Lung microvascular endothelial cell (primary cell): Measurements from ENCODE around the gene TATDN3. TPM values are rescaled to one million over a fixed set of nuclear protein-coding genes. Genes with fewer than 3 reads are reported as not detected.
"Not testable (repeated sequence)": the region's sequence is repeated elsewhere in the genome, so short reads cannot be mapped to it uniquely, and the experiment has no call there.

ENCODE experiments used
- DNase-seq, 2 donors: peaks; one replicate each; pipeline versions ENCODE4 v3.0.0 to v3.0.0-alpha.2; 2010; ENCODE audit warnings: low read depth in 2 of 2
- total RNA-seq: library from RNA; depleted of rRNA; stranded (reverse); fragments of >200 nt; gene quantifications from 2 replicates; pipeline ENCODE4 v1.2.1, GENCODE V29; 2014

Gene TATDN3
- total RNA-seq, 1 donor from 2014 or later, result 8.3 TPM

GRCh38 chr1:212827831-212828278 lies 36.2 kb downstream of the TATDN3 start:
- DNase-seq, result no peak

- no peak for DNase-seq
Observed at GRCh38 chr1:212828395-212828794, 36.7 kb downstream of the TATDN3 start.

DNA sequence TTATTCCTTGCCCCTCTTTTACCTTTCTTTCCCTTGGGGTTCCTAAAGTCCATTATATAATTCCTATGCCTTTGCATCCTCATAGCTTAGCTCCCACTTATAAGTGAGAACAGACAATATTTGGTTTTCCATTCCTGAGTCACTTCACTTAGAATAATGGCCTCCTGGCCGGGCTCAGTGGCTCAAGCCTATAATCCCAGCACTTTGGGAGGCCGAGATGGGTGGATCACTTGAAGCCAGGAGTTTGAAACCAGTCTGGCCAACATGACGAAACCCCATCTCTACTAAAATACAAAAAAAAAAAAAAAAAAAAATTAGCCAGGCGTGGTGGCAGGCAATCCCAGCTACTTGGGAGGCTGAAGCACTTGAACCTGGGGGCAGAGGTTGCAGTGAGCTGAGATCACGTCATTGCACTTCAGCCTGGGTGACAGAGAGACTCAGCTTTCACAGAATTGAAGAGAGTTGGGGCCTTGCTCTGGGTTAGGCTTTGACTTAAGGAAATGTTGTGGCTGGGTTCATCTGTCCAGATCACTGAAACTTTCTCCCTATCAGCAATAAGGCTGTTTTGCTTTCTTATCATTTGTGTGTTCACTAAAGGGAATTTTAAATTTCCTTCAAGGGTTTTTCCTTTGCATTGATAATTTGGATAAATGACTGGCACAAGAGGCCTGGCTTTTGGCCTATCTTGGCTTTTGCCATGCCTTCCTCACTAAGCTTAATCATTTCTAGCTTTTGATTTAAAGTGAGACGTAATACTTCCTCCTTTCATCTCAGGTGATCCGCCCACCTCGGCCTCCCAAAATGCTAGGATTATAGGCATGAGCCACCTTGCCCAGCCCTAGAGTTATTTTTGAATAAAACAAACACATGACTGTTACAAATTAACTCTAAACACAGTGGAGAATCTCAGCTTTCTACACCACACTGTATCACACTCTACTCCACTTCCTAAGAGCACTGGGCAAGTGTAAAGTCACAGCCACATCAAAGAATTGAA lies 41.8 kb downstream of the TATDN3 start:
- DNase-seq, result not testable (repeated sequence)

GRCh38 chr1:212838145-212838544 lies 46.5 kb downstream of the TATDN3 start:
- DNase-seq, result no peak

DNA sequence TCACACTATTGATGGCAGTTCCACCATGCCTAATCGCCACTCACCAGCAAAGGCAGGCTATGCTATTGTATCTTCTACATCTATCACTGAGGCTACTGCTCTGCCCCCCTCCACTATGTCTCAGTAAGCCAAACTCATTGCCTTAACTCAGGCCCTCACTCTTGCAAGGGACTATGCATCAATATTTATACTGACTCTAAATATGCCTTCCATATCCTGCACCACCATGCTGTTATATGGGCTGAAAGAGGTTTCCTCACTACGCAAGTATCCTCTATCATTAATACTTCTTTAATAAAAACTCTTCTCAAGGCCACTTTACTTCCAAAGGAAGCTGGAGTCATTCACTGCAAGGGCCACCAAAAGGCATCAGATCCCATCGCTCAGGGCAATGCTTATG lies 52.8 kb downstream of the TATDN3 start:
- not testable (repeated sequence) for DNase-seq

DNA sequence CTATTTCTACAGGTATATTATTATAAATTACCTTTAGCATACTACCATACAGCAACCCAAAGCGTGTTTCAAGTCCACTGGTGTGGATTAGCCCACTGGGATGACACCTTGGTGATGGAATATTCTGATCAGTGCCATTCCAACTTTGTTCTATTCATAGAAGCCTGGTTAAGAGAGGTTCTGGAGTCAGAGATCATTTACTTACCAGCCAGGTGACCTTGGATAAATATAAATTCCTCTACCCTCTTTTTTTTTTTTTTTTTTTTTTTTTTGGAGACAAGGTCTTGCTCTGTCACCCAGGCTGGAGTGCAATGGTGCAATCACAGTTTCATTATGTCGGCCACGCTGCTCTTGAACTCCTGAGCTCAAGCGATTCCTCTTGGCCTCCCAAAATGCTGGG lies 55.9 kb downstream of the TATDN3 start, which contains the start of gene SPATA45:
Gene SPATA45, minus strand, starts transcription at position 101 of the 400 bp plus-strand sequence. CDS start 11,500 bp downstream, outside the sequence.
- no peak for DNase-seq

GRCh38 chr1:212852105-212852688 lies 60.5 kb downstream of the TATDN3 start:
- DNase-seq, result no peak

GRCh38 chr1:212853658-212854057 lies 62.0 kb downstream of the TATDN3 start:
- DNase-seq, result no peak

- no peak for DNase-seq
Observed at GRCh38 chr1:212856755-212857154, 65.1 kb downstream of the TATDN3 start.

DNA sequence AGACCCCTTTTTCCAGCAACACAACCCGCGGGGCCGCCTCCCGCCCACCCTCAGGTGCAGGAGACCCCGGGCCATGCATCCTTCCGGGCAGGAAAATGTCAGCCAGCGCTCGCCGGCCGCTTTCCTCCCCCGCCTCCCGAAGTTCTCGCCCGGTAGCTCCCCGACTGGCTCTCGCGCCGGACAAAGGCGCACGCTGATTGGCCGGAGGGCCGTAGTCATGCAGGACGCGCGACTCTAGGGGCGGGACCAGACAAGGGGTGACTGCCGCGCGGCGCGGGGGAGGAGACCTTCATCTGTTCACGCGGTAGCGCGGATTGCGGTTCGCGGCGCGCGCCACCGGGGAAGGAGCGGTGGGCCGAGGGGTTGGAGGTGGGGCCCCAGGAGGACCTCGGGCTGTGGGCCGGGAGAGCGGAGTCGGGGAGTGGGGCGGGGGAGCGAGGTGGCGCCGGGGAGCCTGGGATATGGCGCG lies 66.3 kb downstream of the TATDN3 start, which contains the start of gene FLVCR1:
Gene FLVCR1, plus strand, starts transcription at position 284 of the 469 bp plus-strand sequence. Its CDS starts 178 bp downstream, at position 462.
- peak; percentile 96 to 97 for DNase-seq

DNA sequence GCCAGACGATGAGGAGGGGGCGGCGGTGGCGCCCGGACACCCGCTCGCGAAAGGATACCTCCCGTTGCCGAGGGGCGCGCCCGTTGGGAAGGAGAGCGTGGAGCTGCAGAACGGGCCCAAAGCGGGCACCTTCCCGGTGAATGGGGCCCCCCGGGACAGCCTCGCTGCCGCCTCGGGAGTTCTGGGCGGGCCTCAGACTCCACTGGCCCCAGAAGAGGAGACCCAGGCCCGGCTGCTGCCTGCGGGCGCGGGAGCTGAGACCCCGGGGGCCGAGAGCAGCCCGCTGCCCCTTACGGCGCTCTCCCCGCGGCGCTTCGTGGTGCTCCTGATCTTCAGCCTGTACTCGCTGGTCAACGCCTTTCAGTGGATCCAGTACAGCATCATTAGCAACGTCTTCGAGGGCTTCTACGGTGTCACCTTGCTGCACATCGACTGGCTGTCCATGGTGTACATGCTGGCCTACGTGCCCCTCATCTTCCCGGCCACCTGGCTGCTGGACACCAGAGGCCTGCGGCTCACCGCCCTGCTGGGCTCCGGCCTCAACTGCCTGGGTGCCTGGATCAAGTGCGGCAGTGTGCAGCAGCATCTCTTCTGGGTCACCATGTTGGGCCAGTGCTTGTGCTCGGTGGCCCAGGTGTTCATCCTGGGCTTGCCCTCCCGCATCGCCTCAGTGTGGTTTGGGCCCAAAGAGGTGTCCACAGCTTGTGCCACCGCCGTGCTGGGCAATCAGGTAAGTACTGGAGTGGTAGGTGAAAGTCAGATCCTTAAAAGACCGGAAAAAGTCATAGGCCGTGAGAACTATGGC lies 67.0 kb downstream of the TATDN3 start:
- DNase-seq, result peak; percentile 22 to 45

DNA sequence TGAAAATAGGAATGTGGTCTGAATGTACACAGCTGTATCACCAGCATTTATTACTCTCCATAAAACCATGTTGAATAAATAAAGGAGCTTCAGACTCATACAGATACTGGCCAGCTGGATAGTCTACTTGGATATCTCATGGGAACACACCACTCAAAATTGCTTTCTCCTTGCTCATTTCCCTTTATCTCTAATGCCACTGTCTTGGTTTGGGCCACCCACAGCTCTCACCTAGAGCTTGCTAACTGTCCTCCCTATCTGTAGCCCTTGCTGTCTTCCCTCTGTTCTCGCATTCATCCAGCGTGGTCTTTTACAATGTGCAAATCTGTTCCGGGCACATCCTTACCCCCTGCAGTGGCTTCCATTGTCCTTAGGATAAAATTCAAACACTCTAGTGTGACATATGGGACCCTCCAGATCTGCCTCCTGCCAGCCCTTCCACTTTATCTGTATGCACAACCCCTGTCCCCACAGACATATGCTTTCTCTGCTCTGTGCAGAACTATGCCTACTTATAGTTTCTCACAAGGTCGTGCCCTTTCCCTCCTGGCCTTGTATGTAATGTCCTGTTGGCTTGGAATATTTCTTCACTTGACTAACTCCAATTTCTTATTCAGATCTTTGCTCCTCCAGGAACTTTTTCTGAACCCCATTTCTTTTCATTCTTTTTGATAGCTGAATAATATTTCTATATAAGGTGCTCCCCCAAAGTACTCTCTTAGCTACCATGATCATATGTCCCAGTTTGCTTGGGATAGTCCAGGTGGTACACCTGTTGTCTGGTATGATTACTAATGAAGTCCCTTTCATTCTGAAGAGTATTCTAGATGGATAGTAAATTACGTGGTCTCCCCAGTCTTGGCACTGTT lies 69.3 kb downstream of the TATDN3 start:
- no peak for DNase-seq

GRCh38 chr1:212862111-212862690 lies 70.5 kb downstream of the TATDN3 start:
- DNase-seq, result no peak

- not testable (repeated sequence) for DNase-seq
Observed at GRCh38 chr1:212863345-212863744, 71.7 kb downstream of the TATDN3 start.

DNA sequence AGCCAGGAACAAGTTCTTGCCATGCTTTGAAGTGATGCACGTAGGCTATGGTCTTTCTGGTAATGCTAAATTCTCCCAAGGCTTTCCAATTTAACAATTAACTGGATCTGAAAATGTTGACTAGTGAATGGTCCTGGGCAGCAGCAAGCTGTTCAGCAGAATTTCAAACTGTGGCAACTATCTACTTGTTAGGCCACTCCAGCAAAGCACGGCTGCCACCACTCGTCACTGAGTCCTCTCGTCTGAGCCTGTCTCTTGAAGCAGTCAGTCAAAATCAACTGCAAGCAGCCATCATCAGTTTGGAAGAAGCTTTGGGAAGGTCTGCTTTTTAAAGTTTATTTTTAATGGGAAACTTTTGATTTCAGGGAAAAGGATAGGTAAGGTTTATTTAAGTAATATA lies 72.5 kb downstream of the TATDN3 start:
- no peak for DNase-seq

Other genes with a start within 250 kb of the TATDN3 start
- gene ATF3, start 183.1 kb upstream of the TATDN3 start, total RNA-seq, result 0.87 and 1.2 TPM in 2 replicates
- 0.44 and 2.0 TPM in 2 replicates for gene BATF3, start 92.1 kb upstream of the TATDN3 start, total RNA-seq
- 17.9 and 21.8 TPM in 2 replicates for gene NSL1, start 117 bp upstream of the TATDN3 start, total RNA-seq
- not detected in 2 replicates for gene SPATA45, start 55.8 kb downstream of the TATDN3 start, total RNA-seq
- 4.1 and 9.3 TPM in 2 replicates for gene FLVCR1, start 66.4 kb downstream of the TATDN3 start, total RNA-seq
- gene VASH2, start 158.6 kb downstream of the TATDN3 start, total RNA-seq, result under 0.01 TPM in 2 replicates
- 26.2 and 35.5 TPM in 2 replicates for gene ANGEL2, start 224.0 kb downstream of the TATDN3 start, total RNA-seq